MG63 (cell line): ENCODE measurements around the gene FMN1. TPM values are rescaled to one million over a fixed set of nuclear protein-coding genes. Genes with fewer than 3 reads are reported as not detected.
A peak's percentile ranks its signal among the peaks of the same experiment; 100 is the strongest.

ENCODE experiments used
- DNase-seq: peaks from one replicate; pipeline ENCODE4 v3.0.0-alpha.2; 2020
- H3K27me3 ChIP-seq: fragments of 250-450 bp; sonication (Bioruptor Pico); 2 replicates; pipeline ENCODE4 v1.5.1; 2020; ENCODE audit warnings: mild to moderate bottlenecking, moderate library complexity
- H3K36me3 ChIP-seq: fragments of 250-450 bp; sonication (Bioruptor Pico); 2 replicates; pipeline ENCODE4 v1.5.1; 2020; ENCODE audit warnings: mild to moderate bottlenecking, moderate library complexity
- H3K4me3 ChIP-seq: fragments of 250-450 bp; sonication (Bioruptor Pico); 2 replicates; pipeline ENCODE4 v1.5.1; 2020; ENCODE audit warnings: mild to moderate bottlenecking, moderate library complexity
- H3K9me3 ChIP-seq: fragments of 250-450 bp; sonication (Bioruptor Pico); 2 replicates; pipeline ENCODE4 v1.5.1; 2020; ENCODE audit warnings: mild to moderate bottlenecking, moderate library complexity
- total RNA-seq: library from RNA; depleted of rRNA; stranded (reverse); fragments of >200 nt; shearing (Covaris generic); gene quantifications from 2 replicates; pipeline ENCODE4 v1.2.3, GENCODE V29; 2014; ENCODE audit warnings: low replicate concordance

Gene FMN1
- total RNA-seq, 1 experiment from 2014 or later = 9.0 TPM

GRCh38 chr15:32746116-32746857 lies 448.2 kb downstream of the FMN1 start:
- Histone ChIP-seq H3K9me3 (peaks cover 3% of the 10 kb centered on the region), H3K27me3 (no peaks in the 10 kb centered on the region)
- DNase-seq = no peak

GRCh38 chr15:32743411-32744140 lies 450.9 kb downstream of the FMN1 start:
- no peaks in the 10 kb centered on the region for H3K36me3 ChIP-seq
- DNase-seq = peak; percentile 79
- H3K9me3 ChIP-seq = peaks cover 3% of the 10 kb centered on the region
- H3K4me3 ChIP-seq = no peak overlapping the region
- H3K27me3 ChIP-seq = no peaks in the 10 kb centered on the region

More at GRCh38 chr15:32746116-32746857, 448.2 kb downstream of the FMN1 start:
- Histone ChIP-seq H3K36me3 (no peaks in the 10 kb centered on the region), H3K4me3 (no peak overlapping the region)

GRCh38 chr15:32739522-32740063 lies 454.9 kb downstream of the FMN1 start:
- Histone ChIP-seq H3K27me3 (no peaks in the 10 kb centered on the region), H3K4me3 (no peak overlapping the region), H3K9me3 (peaks cover 3% of the 10 kb centered on the region; the same call in 1 of the 2 replicates), H3K36me3 (peaks cover under 1% of the 10 kb centered on the region; the same call in 1 of the 2 replicates)
- DNase-seq = no peak

- no peak for DNase-seq
- no peaks in the 10 kb centered on the region for H3K27me3 ChIP-seq
- H3K36me3 ChIP-seq = peaks cover 4% of the 10 kb centered on the region; the same call in 1 of the 2 replicates
- H3K4me3 ChIP-seq = no peak overlapping the region
- peaks cover 3% of the 10 kb centered on the region; the same call in 1 of the 2 replicates for H3K9me3 ChIP-seq
Measured at GRCh38 chr15:32738666-32739065, 455.8 kb downstream of the FMN1 start.

- H3K36me3 ChIP-seq = peaks cover 7% of the 10 kb centered on the region; the same call in 1 of the 2 replicates
- H3K4me3 ChIP-seq = no peak overlapping the region
- no peak for DNase-seq
- H3K9me3 ChIP-seq = 0 out of 2 replicates have a peak, but pooled peaks cover 3% of the 10 kb centered on the region
- H3K27me3 ChIP-seq = no peaks in the 10 kb centered on the region
Measured at GRCh38 chr15:32737304-32737703, 457.2 kb downstream of the FMN1 start.

GRCh38 chr15:32736701-32737061 lies 457.8 kb downstream of the FMN1 start:
- Histone ChIP-seq H3K36me3 (peaks cover 7% of the 10 kb centered on the region; the same call in 1 of the 2 replicates), H3K9me3 (0 out of 2 replicates have a peak, but pooled peaks cover 3% of the 10 kb centered on the region), H3K27me3 (no peaks in the 10 kb centered on the region)

GRCh38 chr15:32735989-32736700 lies 458.4 kb downstream of the FMN1 start:
- no peaks in the 10 kb centered on the region for H3K9me3 ChIP-seq
- DNase-seq = no peak
- H3K36me3 ChIP-seq = peaks cover 7% of the 10 kb centered on the region; the same call in 1 of the 2 replicates
- no peak overlapping the region for H3K4me3 ChIP-seq
- no peaks in the 10 kb centered on the region for H3K27me3 ChIP-seq

More at GRCh38 chr15:32736701-32737061, 457.8 kb downstream of the FMN1 start:
- no peak for DNase-seq
- no peak overlapping the region for H3K4me3 ChIP-seq

- Histone ChIP-seq H3K9me3 (no peaks in the 10 kb centered on the region), H3K27me3 (no peaks in the 10 kb centered on the region), H3K4me3 (no peak overlapping the region), H3K36me3 (peaks cover 7% of the 10 kb centered on the region; the same call in 1 of the 2 replicates)
- no peak for DNase-seq
Measured at GRCh38 chr15:32733281-32733680, 461.2 kb downstream of the FMN1 start.

GRCh38 chr15:32732574-32733157 lies 461.8 kb downstream of the FMN1 start:
- Histone ChIP-seq H3K4me3 (no peak overlapping the region), H3K9me3 (no peaks in the 10 kb centered on the region), H3K27me3 (no peaks in the 10 kb centered on the region), H3K36me3 (peaks cover 7% of the 10 kb centered on the region; the same call in 1 of the 2 replicates)
- no peak for DNase-seq

GRCh38 chr15:32730677-32731654 lies 463.5 kb downstream of the FMN1 start:
- Histone ChIP-seq H3K27me3 (no peaks in the 10 kb centered on the region), H3K9me3 (no peaks in the 10 kb centered on the region), H3K36me3 (peaks cover 8% of the 10 kb centered on the region; the same call in 1 of the 2 replicates), H3K4me3 (no peak overlapping the region)
- DNase-seq = no peak

GRCh38 chr15:32729700-32730395 lies 464.7 kb downstream of the FMN1 start:
- no peak for DNase-seq

GRCh38 chr15:32723171-32723948 lies 471.2 kb downstream of the FMN1 start:
- H3K36me3 ChIP-seq = peaks cover 2% of the 10 kb centered on the region; the same call in 1 of the 2 replicates
- H3K9me3 ChIP-seq = no peaks in the 10 kb centered on the region
- no peak overlapping the region for H3K4me3 ChIP-seq
- H3K27me3 ChIP-seq = peaks cover 3% of the 10 kb centered on the region; the same call in 1 of the 2 replicates
- DNase-seq = no peak

More at GRCh38 chr15:32729700-32730395, 464.7 kb downstream of the FMN1 start:
- Histone ChIP-seq H3K4me3 (no peak overlapping the region), H3K9me3 (no peaks in the 10 kb centered on the region), H3K27me3 (no peaks in the 10 kb centered on the region), H3K36me3 (peaks cover 8% of the 10 kb centered on the region; the same call in 1 of the 2 replicates)

GRCh38 chr15:32722136-32722535 lies 472.4 kb downstream of the FMN1 start:
- peaks cover 2% of the 10 kb centered on the region; the same call in 1 of the 2 replicates for H3K36me3 ChIP-seq
- H3K27me3 ChIP-seq = peaks cover 5% of the 10 kb centered on the region
- H3K9me3 ChIP-seq = no peaks in the 10 kb centered on the region
- no peak overlapping the region for H3K4me3 ChIP-seq
- DNase-seq = no peak

GRCh38 chr15:32721596-32721995 lies 472.9 kb downstream of the FMN1 start:
- DNase-seq = no peak
- no peak overlapping the region for H3K4me3 ChIP-seq
- H3K9me3 ChIP-seq = no peaks in the 10 kb centered on the region
- H3K36me3 ChIP-seq = peaks cover 2% of the 10 kb centered on the region; the same call in 1 of the 2 replicates
- peaks cover 7% of the 10 kb centered on the region for H3K27me3 ChIP-seq
